PFSK-1 (cell line): Measurements from ENCODE around the gene DPP4.

Experiments
- FOXP2 ChIP-seq: optimal IDR thresholded peaks from 2 replicates; pipeline ENCODE3; 2011; ENCODE audit warnings: borderline replicate concordance, control low read depth, inconsistent platforms; ENCODE audit not compliant: insufficient read depth; ENCODE audit errors: extremely low read length, extremely low read depth
- POLR2AphosphoS5 ChIP-seq: IDR thresholded peaks from 2 replicates; pipeline ENCODE4 v1.6.1; 2012; ENCODE audit warnings: low read depth, mild to moderate bottlenecking, control low read depth, low read length, moderate library complexity
- REST ChIP-seq, 2 experiments: IDR thresholded peaks; 2 replicates each; pipeline versions ENCODE4 v1.6.1 to v1.8.0; 2011 to 2012; ENCODE audit warnings: low read depth in 2 of 2, low read length in 2 of 2, control low read depth in 1 of 2, inconsistent platforms in 1 of 2, mild to moderate bottlenecking in 1 of 2, moderate library complexity in 1 of 2; ENCODE audit not compliant: insufficient read depth in 1 of 2
- SIN3A ChIP-seq: IDR thresholded peaks from 2 replicates; pipeline ENCODE4 v1.6.1; 2012; ENCODE audit warnings: mild to moderate bottlenecking, low read length, moderate library complexity, borderline replicate concordance; ENCODE audit not compliant: insufficient read depth
- TAF1 ChIP-seq: IDR thresholded peaks from 2 replicates; pipeline ENCODE4 v1.6.1; 2012; ENCODE audit warnings: low read length, control low read depth, borderline replicate concordance; ENCODE audit not compliant: insufficient read depth

Gene DPP4

GRCh38 chr2:162072976-162073887 lies 783 bp downstream of the DPP4 start:
- TF ChIP-seq REST (IDR thresholded peaks at IDR 0.05; ENCODE audit: insufficient read depth in 1 of 2, low read depth in 2 of 2, low read length in 2 of 2) (no peak), POLR2AphosphoS5 (no peak), TAF1 (no peak), FOXP2 (no peak), SIN3A (no peak)

- TF ChIP-seq POLR2AphosphoS5 (no peak), REST (IDR thresholded peaks at IDR 0.05; ENCODE audit: insufficient read depth in 1 of 2, low read depth in 2 of 2, low read length in 2 of 2) (no peak), TAF1 (no peak), FOXP2 (no peak), SIN3A (no peak)
These were observed 1.8 kb downstream of the DPP4 start for GRCh38 chr2:162072181-162072702.

GRCh38 chr2:162071001-162071400 lies 3.0 kb downstream of the DPP4 start:
- TF ChIP-seq FOXP2, result no peak
- TF ChIP-seq REST (IDR thresholded peaks at IDR 0.05; ENCODE audit: insufficient read depth in 1 of 2, low read depth in 2 of 2, low read length in 2 of 2), result no peak
- no peak for TF ChIP-seq TAF1
- no peak for TF ChIP-seq POLR2AphosphoS5
- no peak for TF ChIP-seq SIN3A

GRCh38 chr2:162070228-162070936 lies 3.6 kb downstream of the DPP4 start:
- TF ChIP-seq TAF1 (no peak), REST (IDR thresholded peaks at IDR 0.05; ENCODE audit: insufficient read depth in 1 of 2, low read depth in 2 of 2, low read length in 2 of 2) (no peak), POLR2AphosphoS5 (no peak), FOXP2 (no peak), SIN3A (no peak)
